HG03095 (cell line): ENCODE data around the gene TRAF2.
A peak's percentile ranks its signal among the peaks of the same experiment; 100 is the strongest.

ENCODE experiments used
- ATAC-seq: cut with Tn5 transposase; IDR thresholded peaks from one replicate; pipeline ENCODE4 v1.9.1; 2021; ENCODE audit warnings: moderate library complexity; ENCODE audit not compliant: unreplicated experiment

Gene TRAF2

DNA sequence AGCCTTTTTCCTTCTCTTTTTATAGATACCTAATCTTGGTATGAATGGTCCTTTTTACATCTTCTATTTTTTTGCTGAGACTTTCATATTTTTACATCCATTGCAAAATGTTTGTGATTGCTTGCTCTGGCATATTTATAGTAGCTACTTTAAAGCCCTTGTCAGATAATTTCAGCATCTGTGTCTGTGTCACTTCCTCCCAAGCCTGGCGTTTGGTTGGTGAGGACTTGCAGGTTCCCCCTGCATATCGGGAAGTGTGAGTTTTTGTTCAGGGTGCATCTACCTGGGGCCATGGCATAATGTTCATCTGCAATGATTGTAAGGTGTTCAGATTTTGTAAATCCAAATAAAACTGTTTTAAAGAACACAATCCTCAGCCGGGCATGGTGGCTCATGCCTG, 49.3 kb downstream of the TRAF2 start:
- ATAC-seq, result no peak

DNA sequence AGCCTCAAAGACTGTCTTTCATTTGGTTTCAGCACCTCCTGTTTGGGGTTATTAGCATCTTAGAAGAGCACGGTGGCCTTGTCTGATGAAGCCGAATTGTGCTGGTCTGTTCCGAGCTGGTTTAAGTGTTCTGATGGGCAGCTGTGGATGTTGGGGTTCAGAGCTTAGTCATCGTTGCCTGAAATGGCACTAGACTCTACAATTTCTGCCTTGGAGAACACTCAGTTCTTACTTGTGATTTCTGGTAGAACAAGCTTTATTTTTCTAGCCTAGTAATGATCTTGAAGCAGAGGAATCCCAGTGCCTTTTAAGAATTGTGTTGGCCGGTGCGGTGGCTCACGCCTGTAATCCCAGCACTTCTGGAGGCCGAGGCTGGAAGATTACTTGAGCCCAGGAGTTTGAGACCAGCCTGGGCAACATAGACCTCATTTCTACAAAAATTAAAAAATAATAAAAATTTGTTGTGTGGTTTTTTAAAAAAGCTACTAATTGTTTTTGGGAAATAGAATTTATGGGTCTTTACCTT, 50.4 kb downstream of the TRAF2 start:
- no peak for ATAC-seq

DNA sequence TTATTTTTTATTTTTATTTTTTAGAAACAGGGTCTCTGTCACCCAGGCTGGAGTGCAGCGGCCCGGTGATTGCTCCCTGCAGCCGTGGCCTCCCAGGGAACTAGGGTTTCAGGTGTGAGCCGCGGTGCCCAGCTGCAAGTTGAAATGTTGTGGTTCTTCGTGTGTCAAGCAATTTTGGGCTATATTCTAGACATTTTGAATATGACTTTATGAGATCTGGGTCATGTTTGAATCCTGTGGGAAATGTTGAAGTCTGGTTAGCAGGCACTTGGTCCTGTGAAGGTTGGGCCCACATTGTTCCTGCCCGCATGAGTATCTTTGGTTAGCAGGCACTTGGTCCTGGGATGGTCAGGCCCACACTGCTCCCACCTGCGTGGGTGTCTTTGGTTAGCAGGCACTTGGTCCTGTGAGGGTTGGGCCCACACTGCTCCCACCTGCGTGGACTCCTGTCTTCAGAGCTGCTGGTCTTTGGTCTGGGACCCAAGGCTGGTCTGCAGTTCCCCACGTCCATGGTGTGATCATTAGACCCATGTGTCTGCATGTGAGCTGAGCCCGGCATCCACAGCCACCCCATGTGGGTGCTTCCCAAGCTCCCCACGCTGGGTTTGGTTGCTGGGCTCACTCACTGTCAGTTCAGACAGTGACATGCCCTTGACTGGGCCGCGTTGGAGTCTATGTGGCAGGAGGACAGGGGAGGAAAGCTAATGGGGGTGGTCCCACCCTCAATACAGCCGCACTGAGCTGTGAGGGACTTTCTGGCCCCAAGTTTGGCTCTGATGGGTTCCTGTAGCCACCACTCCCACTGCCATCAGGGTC, 51.1 kb downstream of the TRAF2 start:
- ATAC-seq, result no peak

DNA sequence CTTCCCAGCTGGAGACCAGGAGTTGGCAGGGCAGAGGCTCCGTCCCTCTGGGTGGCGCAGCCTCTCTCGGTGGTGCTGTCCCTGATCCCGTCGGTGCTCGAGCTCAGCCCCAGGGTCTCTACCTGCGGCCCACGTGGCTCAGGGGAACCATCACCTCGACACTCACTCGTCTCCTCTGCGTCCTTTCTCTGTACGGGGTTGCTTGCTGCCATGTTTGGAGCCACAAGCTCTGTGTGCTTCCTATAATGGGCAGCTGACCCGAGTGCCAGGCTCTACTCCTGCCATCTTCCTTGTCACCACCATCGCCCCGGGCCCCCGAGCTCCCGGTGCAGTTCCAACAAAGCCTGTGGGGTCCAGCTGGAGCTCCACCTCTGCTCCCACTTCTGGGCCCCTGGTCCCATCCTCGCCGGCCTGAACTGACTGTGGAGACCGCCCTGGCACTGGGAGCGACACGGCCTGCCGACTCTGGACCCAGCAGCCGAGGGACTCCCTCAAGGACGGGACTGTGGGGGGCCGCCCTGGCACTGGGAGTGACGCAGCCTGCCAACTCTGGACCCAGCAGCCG, 53.2 kb downstream of the TRAF2 start:
- ATAC-seq, result no peak

DNA sequence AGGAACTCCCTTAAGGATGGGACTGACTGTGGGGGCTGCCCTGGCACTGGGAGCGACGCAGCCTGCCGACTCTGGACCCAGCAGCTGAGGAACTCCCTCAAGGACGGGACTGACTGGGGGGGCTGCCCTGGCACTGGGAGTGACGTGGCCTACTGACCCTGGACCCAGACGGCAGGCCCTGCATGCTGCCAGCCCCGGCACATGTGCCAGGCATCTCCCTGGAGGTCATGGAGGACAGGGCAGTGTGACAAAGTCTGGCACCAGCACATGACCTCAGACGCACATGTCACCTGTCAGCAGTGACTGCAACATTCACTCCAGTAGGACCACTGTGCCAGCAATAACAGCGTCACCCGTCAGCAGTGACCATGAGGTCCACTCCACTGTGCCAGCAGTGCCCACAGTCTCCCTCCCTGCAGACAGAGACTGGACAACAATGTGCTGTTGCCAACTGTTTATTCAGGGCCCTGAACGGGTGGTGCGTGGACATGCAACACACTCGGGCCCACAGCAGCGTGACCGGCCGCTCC, 53.7 kb downstream of the TRAF2 start:
- ATAC-seq, result no peak

DNA sequence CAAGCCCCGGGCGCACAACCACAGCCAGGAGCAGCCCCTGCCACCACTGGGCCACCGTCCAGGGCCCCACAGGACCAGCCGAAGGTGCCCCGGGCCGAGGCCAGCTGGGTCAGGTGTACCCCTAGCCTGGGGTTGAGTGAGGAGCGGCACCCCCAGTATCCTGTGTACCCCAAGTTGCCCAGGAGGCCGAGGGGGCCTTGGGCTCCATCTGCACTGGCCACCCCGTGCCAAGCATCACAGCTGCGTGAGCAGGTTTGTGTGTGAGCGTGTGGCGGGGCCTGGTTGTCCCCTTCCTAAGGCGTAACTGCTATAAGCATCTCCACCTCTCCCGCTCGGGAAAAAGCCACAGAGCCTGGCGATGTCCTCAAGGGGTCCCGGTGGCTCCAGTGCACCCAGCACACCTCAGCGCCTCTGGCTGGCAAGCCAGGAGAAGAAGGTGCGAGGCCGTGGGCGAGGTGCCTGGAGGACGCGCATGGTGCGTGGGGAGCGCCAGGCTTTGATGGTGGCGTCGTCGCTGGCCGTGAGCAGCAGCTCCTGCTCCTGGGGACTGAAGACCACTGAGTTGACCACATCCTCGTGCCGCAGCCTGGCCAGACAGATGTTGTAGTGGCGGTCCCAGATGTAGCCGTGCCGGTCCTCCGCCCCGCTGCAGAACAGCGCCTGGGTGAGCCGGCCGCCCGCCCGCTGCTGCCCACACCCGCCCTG, 54.4 kb downstream of the TRAF2 start:
- no peak for ATAC-seq

DNA sequence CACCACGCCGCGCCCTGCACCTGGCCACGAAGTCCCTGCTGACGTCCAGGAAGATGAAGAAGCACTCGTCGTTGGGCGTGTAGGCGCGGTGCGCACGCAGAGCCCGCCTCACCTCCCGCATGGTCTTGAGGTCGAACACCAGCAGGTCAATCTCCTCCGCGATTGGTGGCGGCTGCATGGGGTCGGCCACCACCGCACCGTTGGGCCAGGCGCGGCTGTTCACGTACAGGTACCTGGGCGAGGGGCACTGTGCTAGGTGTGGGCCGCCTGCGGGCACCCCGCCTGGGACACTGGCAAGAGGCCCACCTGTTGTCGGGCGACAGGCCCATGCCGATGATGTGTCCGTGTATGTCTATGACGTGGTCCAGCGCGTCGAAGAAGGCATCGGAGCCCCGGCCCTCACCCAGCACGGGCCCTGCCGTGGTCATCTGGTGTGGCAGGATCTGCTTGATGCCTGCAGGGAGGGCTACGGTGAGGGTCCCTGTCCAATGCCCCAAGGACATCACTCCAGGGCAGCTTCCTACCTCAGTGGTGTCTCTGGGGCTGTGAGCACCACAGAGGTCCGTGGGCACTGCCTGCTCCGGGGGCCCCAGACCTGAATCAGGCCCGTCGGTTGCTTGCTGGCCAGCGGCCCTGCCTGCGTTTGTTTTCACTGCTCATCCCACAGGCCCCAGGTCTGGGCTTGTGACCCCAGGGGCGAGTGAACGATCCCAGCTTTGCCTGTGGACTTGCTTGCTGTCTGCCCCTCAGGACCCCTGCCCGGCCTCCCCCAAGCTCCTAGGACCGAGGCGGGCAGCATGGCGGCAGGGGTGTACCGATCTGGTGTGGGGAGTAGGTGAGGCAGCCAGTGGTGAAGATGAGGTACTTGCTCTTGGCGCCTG, 55.2 kb downstream of the TRAF2 start:
- no peak for ATAC-seq

DNA sequence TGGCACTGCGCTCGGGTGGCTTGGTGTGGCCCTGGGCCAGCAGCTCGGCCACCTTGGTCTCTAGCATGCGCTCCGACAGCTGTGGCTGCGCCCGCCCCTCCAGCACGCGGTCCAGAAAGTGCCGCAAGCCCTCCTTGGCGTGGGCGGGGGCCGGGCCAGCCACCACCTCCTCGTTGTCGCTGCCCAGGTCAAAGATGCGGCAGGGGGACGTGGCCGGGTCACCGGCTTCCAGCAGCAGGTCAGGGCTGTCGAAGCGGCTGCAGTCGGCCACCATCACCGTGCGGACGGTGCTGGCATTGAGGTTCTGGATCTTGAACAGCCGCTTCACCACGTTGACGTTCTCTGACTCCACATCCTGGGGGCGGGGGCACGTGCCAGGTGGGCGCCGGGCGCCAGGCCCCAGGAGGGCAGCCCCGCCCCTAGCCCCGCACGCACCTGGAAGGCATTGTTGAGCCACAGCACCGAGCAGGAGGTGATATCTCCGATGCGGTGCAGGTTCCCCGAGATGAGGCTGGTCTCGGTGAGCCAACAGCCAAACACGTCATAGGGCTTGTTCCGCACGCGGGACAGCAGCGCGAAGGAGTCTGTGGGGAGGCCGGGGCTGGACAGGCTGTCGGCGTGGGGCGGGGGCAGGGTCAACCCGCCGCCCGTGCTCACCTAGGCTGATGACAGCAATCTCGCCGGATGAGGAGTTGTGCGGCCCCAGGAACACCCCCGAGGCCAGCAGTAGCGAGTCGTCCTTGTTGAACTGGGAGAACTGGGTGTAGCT, 56.0 kb downstream of the TRAF2 start:
- no peak for ATAC-seq

DNA sequence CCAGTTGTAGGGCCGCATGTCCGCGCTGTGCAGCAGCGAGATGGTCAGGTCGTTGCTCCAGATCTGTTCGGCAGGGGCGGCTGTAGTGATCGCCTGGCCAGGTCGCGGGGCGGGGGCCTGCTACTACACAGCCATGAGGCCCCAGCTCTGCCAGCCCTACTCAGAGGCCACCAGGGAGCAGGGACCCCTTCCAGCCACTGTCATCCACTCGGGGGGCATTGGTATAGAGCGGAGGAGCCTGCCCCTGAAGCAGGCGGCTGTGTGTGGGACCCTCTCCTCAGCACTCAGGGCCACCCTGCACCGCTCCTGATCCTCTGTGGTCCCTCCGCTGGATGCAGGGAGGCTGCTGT, 56.5 kb downstream of the TRAF2 start:
- ATAC-seq, result no peak

DNA sequence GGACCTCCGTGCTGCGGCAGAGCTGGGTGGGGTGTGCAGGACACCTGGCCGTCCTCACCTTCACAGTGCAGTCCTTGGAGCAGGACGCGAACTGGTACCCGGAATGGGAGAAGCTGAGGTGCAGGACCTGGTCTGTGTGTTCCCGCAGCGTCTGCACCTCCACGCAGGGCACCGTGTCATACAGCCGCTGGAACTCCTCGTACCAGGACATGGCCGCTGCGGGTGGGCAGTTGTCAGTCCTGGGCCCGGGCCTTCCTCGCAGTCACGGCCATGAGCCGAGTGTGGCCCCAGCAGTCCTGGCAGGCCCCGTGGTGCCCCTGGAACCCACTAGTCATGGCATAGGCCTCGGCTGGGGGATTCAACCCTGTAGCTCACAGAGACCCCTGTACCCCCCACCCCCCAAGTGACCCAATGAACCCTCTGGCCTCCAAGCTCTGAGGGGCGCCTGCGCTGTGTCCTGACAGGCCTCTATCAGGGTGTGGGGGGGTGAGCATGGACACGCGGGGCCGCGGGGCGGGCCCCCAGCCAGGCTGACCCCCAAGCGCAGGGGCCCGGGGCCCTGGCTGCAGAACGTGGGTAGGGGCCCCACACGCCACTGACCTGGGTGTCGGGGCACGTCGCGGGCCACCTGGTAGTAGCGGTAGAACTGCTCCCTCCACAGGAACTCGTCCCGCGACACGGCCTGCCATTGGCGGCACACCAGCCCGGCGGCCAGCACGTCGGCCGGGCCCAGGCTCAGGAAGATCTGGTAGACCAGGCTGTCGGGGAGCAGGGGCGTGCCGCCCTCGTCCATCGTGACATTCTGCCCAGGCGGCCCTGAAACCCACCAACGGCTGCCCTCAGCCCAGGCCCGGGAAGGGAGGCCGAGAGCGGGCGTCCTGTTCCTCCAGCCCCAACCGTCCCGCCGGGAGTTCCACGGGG, 57.2 kb downstream of the TRAF2 start:
- ATAC-seq, result peak; percentile 2

DNA sequence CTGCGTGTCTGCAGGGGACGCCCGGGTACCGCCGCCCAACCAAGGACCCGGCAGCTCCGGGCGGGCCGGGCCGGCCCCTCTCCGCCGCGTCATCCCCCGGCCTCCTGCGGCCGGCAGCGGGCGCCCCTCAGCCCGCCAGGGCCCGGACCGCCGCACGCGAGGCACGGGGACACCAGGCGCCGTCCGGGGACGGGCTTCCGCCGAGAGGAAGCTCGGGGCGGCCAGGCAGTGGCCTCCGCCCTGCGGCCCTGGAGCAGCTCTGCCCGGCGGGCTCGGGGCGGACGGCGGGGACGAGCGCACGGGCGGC, 57.8 kb downstream of the TRAF2 start:
- ATAC-seq, result peak; percentile 24

DNA sequence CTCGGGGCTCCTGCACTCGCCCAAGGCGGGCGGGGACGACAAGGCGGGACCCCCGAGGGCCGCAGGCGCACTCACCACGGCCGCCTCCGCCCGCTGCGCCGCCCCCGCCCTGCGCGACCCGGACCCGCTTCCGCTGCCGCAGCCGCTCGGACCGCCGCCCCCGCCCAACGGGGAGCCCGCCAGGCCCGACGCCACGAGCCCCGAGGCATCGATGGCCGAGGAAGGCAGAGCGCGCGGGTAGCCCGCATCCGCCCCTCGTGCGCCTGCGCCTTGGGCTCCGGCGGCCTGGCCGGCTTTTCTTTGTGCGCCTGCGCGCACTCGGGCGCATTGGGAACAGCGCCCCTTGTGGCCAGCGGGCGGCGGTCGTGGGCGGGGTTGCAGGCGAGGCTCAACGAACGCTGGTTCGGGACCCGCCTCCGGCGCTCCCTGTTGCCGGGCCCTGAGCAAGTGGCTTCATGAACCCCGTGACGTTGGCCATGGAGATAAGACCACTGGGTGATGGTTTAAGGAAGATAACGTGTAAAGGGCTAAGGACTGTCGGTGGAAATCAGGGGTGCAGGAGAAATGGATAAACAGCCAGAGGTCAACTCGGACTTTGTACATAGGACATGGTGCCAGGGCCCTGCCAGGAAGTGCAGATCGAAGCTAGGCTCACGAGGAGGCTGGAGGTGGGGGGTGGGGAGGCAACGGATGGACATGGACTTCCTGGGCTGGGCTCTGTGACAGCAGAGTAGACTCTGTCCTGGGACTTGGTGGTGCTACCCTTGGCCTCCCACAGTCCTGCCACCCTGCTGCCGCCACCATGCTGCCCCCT, 58.4 kb downstream of the TRAF2 start, which contains the start of the genes C8G and FBXW5:
TSS of gene C8G (plus strand) at position 725 of the 814 bp plus-strand sequence. CDS start at position 803, 78 bp downstream.
TSS of gene FBXW5 (minus strand) at position 220 of the 814 bp plus-strand sequence. CDS start 655 bp downstream, outside the sequence.
- ATAC-seq, result peak; percentile 60

DNA sequence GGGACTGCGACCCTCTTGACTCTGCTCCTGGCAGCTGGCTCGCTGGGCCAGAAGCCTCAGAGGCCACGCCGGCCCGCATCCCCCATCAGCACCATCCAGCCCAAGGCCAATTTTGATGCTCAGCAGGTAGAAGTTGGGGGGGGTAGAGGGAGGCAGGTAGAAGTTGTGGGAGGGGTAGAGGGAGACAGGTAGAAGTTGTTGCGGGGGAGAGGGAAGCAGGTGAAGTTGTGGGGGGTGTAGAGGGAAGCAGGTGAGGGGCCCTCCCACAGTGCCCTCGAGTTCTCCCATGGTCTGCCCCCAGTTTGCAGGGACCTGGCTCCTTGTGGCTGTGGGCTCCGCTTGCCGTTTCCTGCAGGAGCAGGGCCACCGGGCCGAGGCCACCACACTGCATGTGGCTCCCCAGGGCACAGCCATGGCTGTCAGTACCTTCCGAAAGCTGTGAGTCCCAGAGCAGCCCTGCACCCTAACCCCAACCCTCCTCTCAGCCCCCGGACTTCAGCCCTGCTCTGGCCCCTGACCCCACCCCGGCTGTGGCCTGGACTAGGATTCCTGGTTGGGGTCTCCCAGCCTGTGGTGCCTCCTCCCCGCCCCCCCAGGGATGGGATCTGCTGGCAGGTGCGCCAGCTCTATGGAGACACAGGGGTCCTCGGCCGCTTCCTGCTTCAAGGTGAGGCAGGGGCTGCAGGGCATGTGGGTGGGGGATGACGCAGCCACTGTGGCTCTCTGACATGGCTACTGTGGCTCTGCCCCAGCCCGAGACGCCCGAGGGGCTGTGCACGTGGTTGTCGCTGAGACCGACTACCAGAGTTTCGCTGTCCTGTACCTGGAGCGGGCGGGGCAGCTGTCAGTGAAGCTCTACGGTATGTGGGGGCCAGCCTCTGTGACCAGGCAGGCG, 59.3 kb downstream of the TRAF2 start:
- no peak for ATAC-seq

DNA sequence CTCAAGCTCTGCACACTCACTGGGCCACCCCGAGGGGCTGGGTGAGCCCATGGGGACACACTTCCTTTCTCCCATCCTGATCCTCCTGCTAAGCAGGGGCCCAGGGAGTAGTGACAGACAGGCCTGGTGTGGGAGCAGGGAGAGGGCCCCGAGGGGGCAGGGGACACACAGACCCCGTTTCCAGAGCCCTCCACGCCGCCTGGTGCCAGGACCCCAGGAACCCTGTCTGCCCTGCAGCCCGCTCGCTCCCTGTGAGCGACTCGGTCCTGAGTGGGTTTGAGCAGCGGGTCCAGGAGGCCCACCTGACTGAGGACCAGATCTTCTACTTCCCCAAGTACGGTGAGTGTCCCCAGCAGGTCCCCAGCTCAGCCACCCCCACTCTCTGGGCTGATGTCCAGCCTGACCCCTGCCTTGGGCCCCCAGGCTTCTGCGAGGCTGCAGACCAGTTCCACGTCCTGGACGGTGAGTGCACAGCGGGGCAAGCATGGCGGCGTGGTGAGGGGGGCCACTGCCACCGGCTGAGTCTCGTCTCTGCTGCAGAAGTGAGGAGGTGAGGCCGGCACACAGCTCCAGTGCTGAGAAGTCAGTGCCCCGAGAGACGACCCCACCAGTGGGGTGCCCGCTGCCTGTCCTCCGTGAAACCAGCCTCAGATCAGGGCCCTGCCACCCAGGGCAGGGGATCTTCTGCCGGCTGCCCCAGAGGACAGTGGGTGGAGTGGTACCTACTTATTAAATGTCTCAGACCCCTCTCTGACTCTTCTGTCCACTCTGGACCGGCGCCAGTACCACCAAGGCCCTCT, 60.1 kb downstream of the TRAF2 start:
- ATAC-seq, result no peak

DNA sequence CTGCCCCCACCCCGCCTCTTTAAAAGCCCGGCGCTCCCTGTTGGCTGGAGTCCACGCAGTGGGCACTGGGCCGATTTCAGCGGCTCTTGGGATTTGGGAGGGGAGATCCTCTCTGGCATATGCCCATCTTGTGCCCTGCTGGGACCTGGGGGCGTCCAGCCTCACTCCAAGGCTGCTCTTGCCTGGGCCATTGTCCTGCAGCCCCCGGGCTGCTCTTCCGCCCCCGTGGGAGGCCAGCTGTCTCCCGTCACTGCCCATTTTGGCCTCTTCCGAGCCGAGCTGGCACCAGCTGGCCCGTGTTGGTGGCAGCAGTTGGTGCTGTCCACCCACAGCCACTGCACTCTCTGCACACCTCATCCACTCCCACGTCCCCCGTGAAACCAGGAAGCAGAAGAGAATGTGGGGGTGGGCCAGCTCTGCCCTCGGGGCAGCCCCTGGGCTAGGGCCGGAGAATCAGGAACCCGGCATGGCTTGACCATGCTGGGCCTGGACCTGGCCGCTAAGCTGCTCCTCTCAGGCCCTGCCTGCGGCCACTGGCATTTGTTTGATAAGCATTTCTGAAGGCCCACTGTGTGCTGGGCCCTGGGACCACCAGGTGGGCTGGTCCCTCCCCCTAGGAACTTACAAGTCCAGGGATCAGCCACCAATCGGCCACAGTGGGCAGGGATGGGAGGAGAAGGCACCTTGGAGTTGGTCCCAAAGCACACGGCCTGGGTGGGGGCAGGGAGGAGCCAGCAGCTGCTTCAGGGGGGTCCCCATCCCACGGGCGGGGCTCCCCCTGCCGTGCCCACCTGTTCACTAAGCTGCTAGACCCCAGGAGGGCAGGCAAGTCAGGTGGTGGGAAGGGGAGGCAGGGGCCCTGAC, 60.9 kb downstream of the TRAF2 start:
- no peak for ATAC-seq
